GM21447 (cell line): ENCODE results near the gene TNFAIP1.
"Not testable (repeated sequence)": the region's sequence is repeated elsewhere in the genome, so short reads cannot be mapped to it uniquely, and the experiment has no call there.

Source experiments
- ATAC-seq: cut with Tn5 transposase; IDR thresholded peaks from one replicate; pipeline ENCODE4 v1.9.1; 2021; ENCODE audit not compliant: unreplicated experiment

The TNFAIP1 gene

GRCh38 chr17:28324267-28324745 is 11.3 kb upstream of the TNFAIP1 start:
- ATAC-seq, result no peak

GRCh38 chr17:28324781-28325180 is 10.8 kb upstream of the TNFAIP1 start:
- ATAC-seq, result no peak

GRCh38 chr17:28325211-28325610 is 10.3 kb upstream of the TNFAIP1 start:
- ATAC-seq, result no peak

- ATAC-seq, result no peak
Observed at GRCh38 chr17:28326114-28326513, 9.4 kb upstream of the TNFAIP1 start.

GRCh38 chr17:28327031-28327607 is 8.4 kb upstream of the TNFAIP1 start:
- peak; percentile 60 for ATAC-seq

- no peak for ATAC-seq
Observed at GRCh38 chr17:28327709-28328108, 7.9 kb upstream of the TNFAIP1 start.

GRCh38 chr17:28328325-28328724 is 7.2 kb upstream of the TNFAIP1 start:
- ATAC-seq, result no peak

GRCh38 chr17:28330671-28331070 is 4.9 kb upstream of the TNFAIP1 start:
- no peak for ATAC-seq

GRCh38 chr17:28331891-28332420 is 3.6 kb upstream of the TNFAIP1 start:
- ATAC-seq, result no peak

- ATAC-seq, result no peak
Observed at GRCh38 chr17:28333083-28333746, 2.3 kb upstream of the TNFAIP1 start.

GRCh38 chr17:28334171-28334570 is 1.4 kb upstream of the TNFAIP1 start:
- ATAC-seq, result no peak

- ATAC-seq, result no peak
Observed at GRCh38 chr17:28334666-28335200, 828 bp upstream of the TNFAIP1 start.

- ATAC-seq, result peak; percentile 6
Observed at GRCh38 chr17:28335959-28336871, 654 bp downstream of the TNFAIP1 start.

GRCh38 chr17:28338056-28338768 is 2.7 kb downstream of the TNFAIP1 start:
- ATAC-seq, result no peak

- ATAC-seq, result not testable (repeated sequence)
Observed at GRCh38 chr17:28338769-28339212, 3.2 kb downstream of the TNFAIP1 start.

- no peak for ATAC-seq
Observed at GRCh38 chr17:28339431-28339830, 3.9 kb downstream of the TNFAIP1 start.

GRCh38 chr17:28340374-28340773 is 4.8 kb downstream of the TNFAIP1 start:
- no peak for ATAC-seq

- no peak for ATAC-seq
Observed at GRCh38 chr17:28341516-28341915, 6.0 kb downstream of the TNFAIP1 start.

- no peak for ATAC-seq
Observed at GRCh38 chr17:28342313-28342712, 6.8 kb downstream of the TNFAIP1 start.

- no peak for ATAC-seq
Observed at GRCh38 chr17:28343491-28343932, 8.0 kb downstream of the TNFAIP1 start.
